BJ (cell line): Measurements from ENCODE around the gene MAGI1. TPM values are rescaled to one million over a fixed set of nuclear protein-coding genes. Genes with fewer than 3 reads are reported as not detected.

Experiments used
- CTCF ChIA-PET: fragments of 350-600 bp; formaldehyde crosslinking; extraction: SDS; loops from one replicate; lab custom pipeline; 2021; ENCODE audit warnings: antibody characterized with exemption, inconsistent platforms; lab: Yijun Ruan, JAX
- POLR2A ChIA-PET: fragments of 300-600 bp; sonication (Branson Sonifier 250); formaldehyde crosslinking; extraction: SDS; loops from one replicate; lab custom pipeline; 2021; ENCODE audit warnings: antibody characterized with exemption; lab: Charles Lee
- DNase-seq: peaks from one replicate; pipeline ENCODE4 v3.0.0-alpha.2; 2011; ENCODE audit warnings: low read depth
- H3K27me3 ChIP-seq: 2 replicates; pipeline ENCODE4 v1.6.0; 2011; ENCODE audit warnings: low read length; ENCODE audit not compliant: control insufficient read depth, insufficient read depth
- H3K36me3 ChIP-seq: 2 replicates; pipeline ENCODE4 v1.5.1; 2011; ENCODE audit warnings: low read length; ENCODE audit not compliant: control insufficient read depth, insufficient read depth
- H3K4me3 ChIP-seq: 2 replicates; pipeline ENCODE4 v1.5.1; 2011; ENCODE audit warnings: low read depth, mild to moderate bottlenecking, control low read depth, low read length
- polyA plus RNA-seq: library from polyadenylated mRNA; depleted of rRNA; stranded (reverse); fragments of >200 nt; gene quantifications from 2 replicates; pipeline ENCODE4 v1.2.3, GENCODE V29; 2011
- TF ChIP-seq, protein P1 (sequence below): IDR thresholded peaks from 2 replicates; pipeline ENCODE4 v1.5.1; 2011; ENCODE audit warnings: low read depth, mild to moderate bottlenecking, control low read depth, inconsistent platforms, low read length, moderate library complexity; ENCODE audit not compliant: insufficient read depth

The MAGI1 gene
- polyA plus RNA-seq, 1 experiment, result 14.4 TPM

DNA sequence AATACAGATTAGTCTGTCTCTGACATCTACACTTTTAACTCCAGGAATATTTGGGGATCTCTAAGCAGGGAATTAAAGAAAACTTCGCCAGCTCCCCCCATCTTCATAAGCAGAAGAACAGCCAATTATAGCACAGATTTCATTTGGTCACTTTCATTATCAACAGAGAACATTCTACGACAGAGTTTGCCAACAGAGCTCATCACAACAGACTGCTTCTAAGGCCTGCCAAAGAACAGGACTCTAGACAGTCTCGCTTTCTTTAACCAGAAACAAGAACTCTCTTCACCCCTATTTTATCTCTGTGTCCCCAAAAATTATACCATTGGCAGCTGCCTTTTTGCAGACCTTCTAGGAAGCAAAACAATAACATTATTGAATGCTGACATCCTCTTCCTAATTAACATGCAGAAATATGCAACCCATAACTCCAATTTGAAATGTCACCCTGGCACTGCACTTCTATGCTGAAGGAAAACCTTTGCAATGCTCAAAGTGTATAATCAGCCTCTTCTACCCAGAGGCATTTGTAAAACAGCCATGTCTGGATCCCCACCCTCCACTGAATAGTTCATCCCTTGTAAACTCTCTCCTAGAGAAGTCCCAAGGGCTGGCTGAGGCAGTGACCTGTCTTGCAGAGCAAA lies 552.8 kb downstream of the MAGI1 start:
- Histone ChIP-seq H3K36me3 (no peaks in the 10 kb centered on the region), H3K4me3 (no peak overlapping the region), H3K27me3 (no peaks in the 10 kb centered on the region)
- DNase-seq, result no peak
- ChIA-PET CTCF (no interaction called here), POLR2A (no interaction called here)
- TF ChIP-seq, protein P1, sequence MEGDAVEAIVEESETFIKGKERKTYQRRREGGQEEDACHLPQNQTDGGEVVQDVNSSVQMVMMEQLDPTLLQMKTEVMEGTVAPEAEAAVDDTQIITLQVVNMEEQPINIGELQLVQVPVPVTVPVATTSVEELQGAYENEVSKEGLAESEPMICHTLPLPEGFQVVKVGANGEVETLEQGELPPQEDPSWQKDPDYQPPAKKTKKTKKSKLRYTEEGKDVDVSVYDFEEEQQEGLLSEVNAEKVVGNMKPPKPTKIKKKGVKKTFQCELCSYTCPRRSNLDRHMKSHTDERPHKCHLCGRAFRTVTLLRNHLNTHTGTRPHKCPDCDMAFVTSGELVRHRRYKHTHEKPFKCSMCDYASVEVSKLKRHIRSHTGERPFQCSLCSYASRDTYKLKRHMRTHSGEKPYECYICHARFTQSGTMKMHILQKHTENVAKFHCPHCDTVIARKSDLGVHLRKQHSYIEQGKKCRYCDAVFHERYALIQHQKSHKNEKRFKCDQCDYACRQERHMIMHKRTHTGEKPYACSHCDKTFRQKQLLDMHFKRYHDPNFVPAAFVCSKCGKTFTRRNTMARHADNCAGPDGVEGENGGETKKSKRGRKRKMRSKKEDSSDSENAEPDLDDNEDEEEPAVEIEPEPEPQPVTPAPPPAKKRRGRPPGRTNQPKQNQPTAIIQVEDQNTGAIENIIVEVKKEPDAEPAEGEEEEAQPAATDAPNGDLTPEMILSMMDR, result no peak

GRCh38 chr3:65484964-65485363 lies 553.8 kb downstream of the MAGI1 start:
- no peak for DNase-seq
- Histone ChIP-seq H3K4me3 (no peak overlapping the region), H3K36me3 (no peaks in the 10 kb centered on the region), H3K27me3 (no peaks in the 10 kb centered on the region)
- TF ChIP-seq, protein P1, result no peak
- POLR2A ChIA-PET, result no interaction called here
- CTCF ChIA-PET, result no interaction called here

- TF ChIP-seq, protein P1, result no peak
- POLR2A ChIA-PET, result no interaction called here
- Histone ChIP-seq H3K27me3 (no peaks in the 10 kb centered on the region), H3K36me3 (no peaks in the 10 kb centered on the region), H3K4me3 (no peak overlapping the region)
- no peak for DNase-seq
- CTCF ChIA-PET, result interaction anchor here (0.6 kb wide), 1 partner anchor 681 kb away, joined by 3 read pairs; no protein-coding TSS in a partner anchor
Observed at GRCh38 chr3:65483480-65483879, 555.2 kb downstream of the MAGI1 start.

DNA sequence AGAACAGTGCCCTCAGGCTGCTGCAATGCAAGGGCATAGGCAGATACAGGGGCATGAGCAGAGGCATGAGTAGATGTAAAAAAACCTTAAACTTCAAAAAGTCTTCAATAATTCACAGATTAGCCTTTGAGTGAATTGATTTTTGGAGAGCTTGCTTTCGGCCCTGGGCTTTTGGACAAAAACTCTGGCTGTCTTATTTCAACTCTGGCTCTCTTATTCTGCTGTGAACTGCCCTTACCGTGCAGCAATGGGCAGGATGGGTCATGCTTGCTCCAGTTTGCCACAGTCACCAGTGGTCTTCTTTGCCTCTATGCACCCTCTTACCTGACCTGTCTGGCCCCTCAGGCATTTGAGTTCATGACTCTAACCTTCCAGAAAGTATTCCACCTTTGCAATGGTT lies 555.7 kb downstream of the MAGI1 start:
- POLR2A ChIA-PET, result no interaction called here
- TF ChIP-seq, protein P1, result no peak
- no peak for DNase-seq
- H3K4me3 ChIP-seq, result no peak overlapping the region
- no peaks in the 10 kb centered on the region for H3K27me3 ChIP-seq
- H3K36me3 ChIP-seq, result no peaks in the 10 kb centered on the region
- CTCF ChIA-PET, result no interaction called here

- Histone ChIP-seq H3K4me3 (no peak overlapping the region), H3K27me3 (no peaks in the 10 kb centered on the region), H3K36me3 (no peaks in the 10 kb centered on the region)
- TF ChIP-seq, protein P1, result no peak
- ChIA-PET CTCF (no interaction called here), POLR2A (no interaction called here)
- DNase-seq, result no peak
Observed at GRCh38 chr3:65481085-65481484, 557.6 kb downstream of the MAGI1 start.
